ENCODE results near the gene GLOD5. TPM values are rescaled to one million over a fixed set of nuclear protein-coding genes. Genes with fewer than 3 reads are reported as not detected.

Gene GLOD5
- total and polyA plus RNA-seq, 9 of the 15 experiments (the other 6 are each of a cell fraction or from before 2014, with no cell fraction given), result 0.27 to 4.4 (median 2.2) TPM

DNA sequence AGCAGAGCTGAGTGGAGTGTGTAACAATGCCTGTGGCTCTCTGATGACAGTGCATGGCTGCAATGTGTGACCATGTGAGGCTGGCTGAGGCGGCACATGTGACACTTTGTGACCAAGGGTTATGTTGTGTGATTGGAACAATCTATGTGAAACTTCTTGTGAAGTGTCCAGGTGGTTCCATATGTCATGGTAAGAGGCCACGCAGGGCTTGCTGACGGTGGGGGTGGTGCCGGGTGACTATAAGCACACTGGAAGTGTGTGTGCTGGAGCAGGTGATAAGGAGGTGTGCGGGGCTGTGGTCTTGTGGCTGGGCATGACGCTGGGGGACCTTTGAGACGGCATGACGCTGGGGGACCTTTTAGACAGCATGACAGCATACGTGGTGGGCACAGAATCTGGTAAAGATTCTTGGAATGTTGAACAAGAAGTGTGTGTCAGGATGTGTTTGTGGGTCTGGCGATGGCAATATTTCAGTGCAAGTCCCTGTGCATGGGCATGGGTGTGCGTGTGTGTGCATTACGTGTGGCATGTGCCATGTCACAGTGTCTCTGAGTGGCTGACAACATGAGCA lies 32.9 kb downstream of the GLOD5 start (continued):
- TF ChIP-seq, protein P1, sequence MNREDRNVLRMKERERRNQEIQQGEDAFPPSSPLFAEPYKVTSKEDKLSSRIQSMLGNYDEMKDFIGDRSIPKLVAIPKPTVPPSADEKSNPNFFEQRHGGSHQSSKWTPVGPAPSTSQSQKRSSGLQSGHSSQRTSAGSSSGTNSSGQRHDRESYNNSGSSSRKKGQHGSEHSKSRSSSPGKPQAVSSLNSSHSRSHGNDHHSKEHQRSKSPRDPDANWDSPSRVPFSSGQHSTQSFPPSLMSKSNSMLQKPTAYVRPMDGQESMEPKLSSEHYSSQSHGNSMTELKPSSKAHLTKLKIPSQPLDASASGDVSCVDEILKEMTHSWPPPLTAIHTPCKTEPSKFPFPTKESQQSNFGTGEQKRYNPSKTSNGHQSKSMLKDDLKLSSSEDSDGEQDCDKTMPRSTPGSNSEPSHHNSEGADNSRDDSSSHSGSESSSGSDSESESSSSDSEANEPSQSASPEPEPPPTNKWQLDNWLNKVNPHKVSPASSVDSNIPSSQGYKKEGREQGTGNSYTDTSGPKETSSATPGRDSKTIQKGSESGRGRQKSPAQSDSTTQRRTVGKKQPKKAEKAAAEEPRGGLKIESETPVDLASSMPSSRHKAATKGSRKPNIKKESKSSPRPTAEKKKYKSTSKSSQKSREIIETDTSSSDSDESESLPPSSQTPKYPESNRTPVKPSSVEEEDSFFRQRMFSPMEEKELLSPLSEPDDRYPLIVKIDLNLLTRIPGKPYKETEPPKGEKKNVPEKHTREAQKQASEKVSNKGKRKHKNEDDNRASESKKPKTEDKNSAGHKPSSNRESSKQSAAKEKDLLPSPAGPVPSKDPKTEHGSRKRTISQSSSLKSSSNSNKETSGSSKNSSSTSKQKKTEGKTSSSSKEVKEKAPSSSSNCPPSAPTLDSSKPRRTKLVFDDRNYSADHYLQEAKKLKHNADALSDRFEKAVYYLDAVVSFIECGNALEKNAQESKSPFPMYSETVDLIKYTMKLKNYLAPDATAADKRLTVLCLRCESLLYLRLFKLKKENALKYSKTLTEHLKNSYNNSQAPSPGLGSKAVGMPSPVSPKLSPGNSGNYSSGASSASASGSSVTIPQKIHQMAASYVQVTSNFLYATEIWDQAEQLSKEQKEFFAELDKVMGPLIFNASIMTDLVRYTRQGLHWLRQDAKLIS (CRISPR knock-in tag; IDR thresholded peaks at IDR 0.05), result no peak
- TF ChIP-seq SAFB (IDR thresholded peaks at IDR 0.05; ENCODE audit: borderline replicate concordance, low read depth, low read length) (no peak), TRIM24 (IDR thresholded peaks at IDR 0.05) (peak; percentile 49 to 52; a peak in 2 of 4 replicates), RBFOX2 (IDR thresholded peaks at IDR 0.05; ENCODE audit: low read depth, low read length) (peak; percentile 30; the same call in 1 of the 2 replicates), HNRNPH1 (optimal IDR thresholded peaks at IDR 0.05; ENCODE audit: low read depth, low read length) (no peak), MYC (IDR thresholded peaks at IDR 0.05; ENCODE audit: low read depth, low read length) (peak; percentile 27), MYC (CRISPR knock-in tag; IDR thresholded peaks at IDR 0.05; ENCODE audit: borderline replicate concordance, low read depth) (no peak), CAMTA2 (CRISPR knock-in tag; conservative IDR thresholded peaks at IDR 0.05) (no peak), EZH2 (IDR thresholded peaks at IDR 0.05; ENCODE audit: borderline replicate concordance, low read depth, low read length) (no peak), ILF3 (IDR thresholded peaks at IDR 0.05; ENCODE audit: borderline replicate concordance) (no peak), U2AF2 (optimal IDR thresholded peaks at IDR 0.05; ENCODE audit: low read depth, low read length) (no peak), ZNF583 (CRISPR knock-in tag; IDR thresholded peaks at IDR 0.05) (no peak), KAT2B (IDR thresholded peaks at IDR 0.05; ENCODE audit: low read depth, low read length) (no peak), MBD2 (IDR thresholded peaks at IDR 0.05; ENCODE audit: borderline replicate concordance, low read depth) (no peak), PTRF (tag; IDR thresholded peaks at IDR 0.05) (0 out of 2 replicates have a peak, but pooled peaks have one; percentile 16), HDAC3 (IDR thresholded peaks at IDR 0.05; ENCODE audit: borderline replicate concordance, partially characterized antibody) (no peak), PRMT5 (CRISPR knock-in tag; IDR thresholded peaks at IDR 0.05) (no peak), LARP7 (IDR thresholded peaks at IDR 0.05) (no peak), ZNF830 (CRISPR knock-in tag; IDR thresholded peaks at IDR 0.05) (no peak), ZEB2 (IDR thresholded peaks at IDR 0.05) (peak; percentile 53; the same call in 1 of the 2 replicates)
- TF ChIP-seq, protein P2, sequence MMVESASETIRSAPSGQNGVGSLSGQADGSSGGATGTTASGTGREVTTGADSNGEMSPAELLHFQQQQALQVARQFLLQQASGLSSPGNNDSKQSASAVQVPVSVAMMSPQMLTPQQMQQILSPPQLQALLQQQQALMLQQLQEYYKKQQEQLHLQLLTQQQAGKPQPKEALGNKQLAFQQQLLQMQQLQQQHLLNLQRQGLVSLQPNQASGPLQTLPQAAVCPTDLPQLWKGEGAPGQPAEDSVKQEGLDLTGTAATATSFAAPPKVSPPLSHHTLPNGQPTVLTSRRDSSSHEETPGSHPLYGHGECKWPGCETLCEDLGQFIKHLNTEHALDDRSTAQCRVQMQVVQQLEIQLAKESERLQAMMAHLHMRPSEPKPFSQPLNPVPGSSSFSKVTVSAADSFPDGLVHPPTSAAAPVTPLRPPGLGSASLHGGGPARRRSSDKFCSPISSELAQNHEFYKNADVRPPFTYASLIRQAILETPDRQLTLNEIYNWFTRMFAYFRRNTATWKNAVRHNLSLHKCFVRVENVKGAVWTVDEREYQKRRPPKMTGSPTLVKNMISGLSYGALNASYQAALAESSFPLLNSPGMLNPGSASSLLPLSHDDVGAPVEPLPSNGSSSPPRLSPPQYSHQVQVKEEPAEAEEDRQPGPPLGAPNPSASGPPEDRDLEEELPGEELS (CRISPR knock-in tag; IDR thresholded peaks at IDR 0.05; ENCODE audit: borderline replicate concordance), result no peak
- TF ChIP-seq, protein P3, sequence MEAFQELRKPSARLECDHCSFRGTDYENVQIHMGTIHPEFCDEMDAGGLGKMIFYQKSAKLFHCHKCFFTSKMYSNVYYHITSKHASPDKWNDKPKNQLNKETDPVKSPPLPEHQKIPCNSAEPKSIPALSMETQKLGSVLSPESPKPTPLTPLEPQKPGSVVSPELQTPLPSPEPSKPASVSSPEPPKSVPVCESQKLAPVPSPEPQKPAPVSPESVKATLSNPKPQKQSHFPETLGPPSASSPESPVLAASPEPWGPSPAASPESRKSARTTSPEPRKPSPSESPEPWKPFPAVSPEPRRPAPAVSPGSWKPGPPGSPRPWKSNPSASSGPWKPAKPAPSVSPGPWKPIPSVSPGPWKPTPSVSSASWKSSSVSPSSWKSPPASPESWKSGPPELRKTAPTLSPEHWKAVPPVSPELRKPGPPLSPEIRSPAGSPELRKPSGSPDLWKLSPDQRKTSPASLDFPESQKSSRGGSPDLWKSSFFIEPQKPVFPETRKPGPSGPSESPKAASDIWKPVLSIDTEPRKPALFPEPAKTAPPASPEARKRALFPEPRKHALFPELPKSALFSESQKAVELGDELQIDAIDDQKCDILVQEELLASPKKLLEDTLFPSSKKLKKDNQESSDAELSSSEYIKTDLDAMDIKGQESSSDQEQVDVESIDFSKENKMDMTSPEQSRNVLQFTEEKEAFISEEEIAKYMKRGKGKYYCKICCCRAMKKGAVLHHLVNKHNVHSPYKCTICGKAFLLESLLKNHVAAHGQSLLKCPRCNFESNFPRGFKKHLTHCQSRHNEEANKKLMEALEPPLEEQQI (IDR thresholded peaks at IDR 0.05), result no peak
